Brain microvascular endothelial cell (primary cell): ENCODE results near the gene SPEG.

ENCODE experiments used
- DNase-seq: peaks from one replicate; pipeline ENCODE4 v3.0.0-alpha.2; 2020
- H3K27ac ChIP-seq: fragments of 250-450 bp; sonication (Bioruptor Pico); 2 replicates; pipeline ENCODE4 v1.5.1; 2020; ENCODE audit warnings: mild to moderate bottlenecking, moderate library complexity
- H3K27me3 ChIP-seq: fragments of 250-450 bp; sonication (Bioruptor Pico); replicated peaks from 2 replicates; pipeline ENCODE4 v1.5.1; 2020; ENCODE audit warnings: mild to moderate bottlenecking
- H3K36me3 ChIP-seq: fragments of 250-450 bp; sonication (Bioruptor Pico); replicated peaks from 2 replicates; pipeline ENCODE4 v1.5.1; 2020; ENCODE audit warnings: mild to moderate bottlenecking
- H3K4me3 ChIP-seq: 2 replicates; pipeline ENCODE4 v1.5.1; 2011; ENCODE audit warnings: low read depth, mild to moderate bottlenecking, control low read depth, low read length, moderate library complexity
- CTCF ChIP-seq: IDR thresholded peaks from 2 replicates; pipeline ENCODE4 v1.5.1; 2011; ENCODE audit warnings: low read depth, mild to moderate bottlenecking, moderate library complexity, low read length, control low read depth, inconsistent platforms; ENCODE audit errors: missing control alignments
- in situ Hi-C: cut with HindIII; loops from 2 replicates; pipeline ENCODE4 v1.10.0; 2017; ENCODE audit warnings: low sequenced_read_pairs, low pct_ligation_motif_present

The SPEG gene

GRCh38 chr2:219530048-219530963 lies 95.7 kb downstream of the SPEG start:
- DNase-seq = peak; percentile 48
- peaks cover 24% of the 10 kb centered on the region for H3K27me3 ChIP-seq
- in situ Hi-C loops = no loop called here
- H3K4me3 ChIP-seq = no peak overlapping the region
- TF ChIP-seq CTCF = peak; percentile 97
- no peaks in the 10 kb centered on the region for H3K36me3 ChIP-seq
- H3K27ac ChIP-seq = no peak overlapping the region

GRCh38 chr2:219531639-219532377 lies 97.2 kb downstream of the SPEG start:
- Histone ChIP-seq H3K36me3 (no peaks in the 10 kb centered on the region), H3K4me3 (no peak overlapping the region), H3K27me3 (peaks cover 24% of the 10 kb centered on the region), H3K27ac (no peak overlapping the region)
- in situ Hi-C loops = no loop called here
- no peak for TF ChIP-seq CTCF
- no peak for DNase-seq

- Histone ChIP-seq H3K27me3 (peaks cover 24% of the 10 kb centered on the region), H3K27ac (no peak overlapping the region), H3K36me3 (no peaks in the 10 kb centered on the region), H3K4me3 (no peak overlapping the region)
- in situ Hi-C loops = no loop called here
- no peak for DNase-seq
- TF ChIP-seq CTCF = no peak
Observed at GRCh38 chr2:219532378-219532649, 97.7 kb downstream of the SPEG start.

GRCh38 chr2:219533930-219534661 lies 99.5 kb downstream of the SPEG start:
- in situ Hi-C loops = no loop called here
- H3K27me3 ChIP-seq = peaks cover 9% of the 10 kb centered on the region
- no peak for TF ChIP-seq CTCF
- DNase-seq = no peak
- H3K27ac ChIP-seq = no peak overlapping the region
- peaks cover 3% of the 10 kb centered on the region for H3K36me3 ChIP-seq
- no peak overlapping the region for H3K4me3 ChIP-seq

GRCh38 chr2:219536425-219536824 lies 101.8 kb downstream of the SPEG start:
- Histone ChIP-seq H3K27me3 (no peaks in the 10 kb centered on the region), H3K4me3 (no peak overlapping the region), H3K36me3 (peaks cover 26% of the 10 kb centered on the region), H3K27ac (no peak overlapping the region)
- no peak for TF ChIP-seq CTCF
- in situ Hi-C loops = no loop called here
- DNase-seq = no peak
